HepG2 (cell line): ENCODE data around the gene TGIF1. TPM values are rescaled to one million over a fixed set of nuclear protein-coding genes. Genes with fewer than 3 reads are reported as not detected.

Experiments used
- ASH2L ChIP-seq: fragments of 300-600, 200-600 bp; sonication (generic); IDR thresholded peaks from 2 replicates; pipeline ENCODE4 v1.7.0; 2017; ENCODE audit warnings: low read depth, mild to moderate bottlenecking, moderate library complexity, mixed read lengths, low read length; ENCODE audit not compliant: insufficient read length
- ATF1 ChIP-seq: IDR thresholded peaks from 2 replicates; pipeline ENCODE4 v1.6.1; 2016; ENCODE audit warnings: mild to moderate bottlenecking, control low read depth
- BCL3 ChIP-seq: sonication (generic); formaldehyde crosslinking; IDR thresholded peaks from 2 replicates; pipeline ENCODE4 v1.5.1; 2020; ENCODE audit warnings: mild to moderate bottlenecking, missing genetic modification reagents, moderate library complexity
- CENPT ChIP-seq: sonication (generic); formaldehyde crosslinking; IDR thresholded peaks from 2 replicates; pipeline ENCODE4 v1.8.0; 2022; ENCODE audit warnings: low read depth, mild to moderate bottlenecking, moderate library complexity, missing genetic modification reagents
- FOXK1 ChIP-seq: sonication (generic); formaldehyde crosslinking; IDR thresholded peaks from 2 replicates; pipeline ENCODE4 v1.4.0; 2020; ENCODE audit warnings: low read depth, missing genetic modification reagents, borderline replicate concordance
- HIVEP1 ChIP-seq: sonication (generic); formaldehyde crosslinking; IDR thresholded peaks from 2 replicates; pipeline ENCODE4 v1.4.0; 2020; ENCODE audit warnings: mild to moderate bottlenecking, missing genetic modification reagents
- HNF4G ChIP-seq, 2 experiments: sonication (generic) in 1 of 2; formaldehyde crosslinking in 1 of 2; IDR thresholded peaks; 2 replicates each; pipeline versions ENCODE4 v1.4.0 to v1.6.1; 2011 to 2020; ENCODE audit warnings: borderline replicate concordance in 2 of 2, low read depth in 2 of 2, mild to moderate bottlenecking in 2 of 2, low read length in 1 of 2, missing genetic modification reagents in 1 of 2, moderate library complexity in 1 of 2
- KDM5B ChIP-seq: sonication (generic); formaldehyde crosslinking; IDR thresholded peaks from 2 replicates; pipeline ENCODE4 v1.4.0; 2020; ENCODE audit warnings: missing genetic modification reagents, mild to moderate bottlenecking, borderline replicate concordance
- MATR3 ChIP-seq: sonication (generic); formaldehyde crosslinking; IDR thresholded peaks from 2 replicates; pipeline ENCODE4 v1.4.0; 2020; ENCODE audit warnings: missing genetic modification reagents
- MTA1 ChIP-seq: sonication (generic); formaldehyde crosslinking; IDR thresholded peaks from 2 replicates; pipeline ENCODE4 v1.4.0; 2020; ENCODE audit warnings: missing genetic modification reagents, mild to moderate bottlenecking, borderline replicate concordance
- MXD1 ChIP-seq: sonication (generic); formaldehyde crosslinking; IDR thresholded peaks from 2 replicates; pipeline ENCODE4 v1.4.0; 2020; ENCODE audit warnings: mild to moderate bottlenecking, missing genetic modification reagents
- NCOA1 ChIP-seq: sonication (generic); formaldehyde crosslinking; IDR thresholded peaks from 2 replicates; pipeline ENCODE4 v1.9.0; 2021; ENCODE audit warnings: missing genetic modification reagents
- PAWR ChIP-seq: sonication (generic); formaldehyde crosslinking; IDR thresholded peaks from 2 replicates; pipeline ENCODE4 v1.4.0; 2020; ENCODE audit warnings: missing genetic modification reagents, mild to moderate bottlenecking, borderline replicate concordance
- POLR2A ChIP-seq, 2 experiments: IDR thresholded peaks; 2 replicates each; pipeline ENCODE4 v1.6.1; 2011; ENCODE audit warnings: low read depth in 2 of 2, low read length in 2 of 2, mild to moderate bottlenecking in 1 of 2, moderate library complexity in 1 of 2; ENCODE audit not compliant: insufficient read depth in 1 of 2
- RORA ChIP-seq: sonication (generic); formaldehyde crosslinking; IDR thresholded peaks from 2 replicates; pipeline ENCODE4 v1.5.0; 2020; ENCODE audit warnings: mild to moderate bottlenecking, missing genetic modification reagents, moderate library complexity
- SIN3A ChIP-seq: IDR thresholded peaks from 2 replicates; pipeline ENCODE4 v1.6.1; 2011; ENCODE audit warnings: low read depth, mild to moderate bottlenecking, control low read depth, low read length, borderline replicate concordance
- ZBTB10 ChIP-seq: sonication (generic); formaldehyde crosslinking; IDR thresholded peaks from 2 replicates; pipeline ENCODE4 v1.4.0; 2020; ENCODE audit warnings: missing genetic modification reagents, borderline replicate concordance
- ZMYM4 ChIP-seq: sonication (generic); formaldehyde crosslinking; IDR thresholded peaks from 2 replicates; pipeline ENCODE4 v1.8.1; 2023; ENCODE audit warnings: mild to moderate bottlenecking, missing genetic modification reagents
- ZNF333 ChIP-seq: sonication (generic); formaldehyde crosslinking; IDR thresholded peaks from 2 replicates; pipeline ENCODE4 v1.4.0; 2020; ENCODE audit warnings: mild to moderate bottlenecking, missing genetic modification reagents, borderline replicate concordance
- ZNF766 ChIP-seq: sonication (generic); formaldehyde crosslinking; IDR thresholded peaks from 2 replicates; pipeline ENCODE4 v1.5.0; 2020; ENCODE audit warnings: missing genetic modification reagents, borderline replicate concordance
- ZSCAN20 ChIP-seq: sonication (generic); formaldehyde crosslinking; IDR thresholded peaks from 2 replicates; pipeline ENCODE4 v1.4.0; 2020; ENCODE audit warnings: missing genetic modification reagents, mild to moderate bottlenecking, borderline replicate concordance
- ZZZ3 ChIP-seq: sonication (generic); formaldehyde crosslinking; IDR thresholded peaks from 2 replicates; pipeline ENCODE4 v1.4.0; 2020; ENCODE audit warnings: missing genetic modification reagents, mild to moderate bottlenecking, borderline replicate concordance
- polyA plus RNA-seq, 8 experiments: library from polyadenylated mRNA; depleted of rRNA in 3 of 8; stranded (reverse) in 7 of 8; unstranded in 1 of 8; fragments of >200 nt; fragmentation: Illumina TruSeq in 4 of 8; extraction: Trizol in 4 of 8; gene quantifications; 2 replicates each; pipeline versions ENCODE4 v1.2.1 to v1.2.3, GENCODE V29; 2011 to 2016; ENCODE audit warnings: low read depth in 4 of 8, missing spikeins in 1 of 8, mixed read lengths in 1 of 8; ENCODE audit not compliant: insufficient read depth in 1 of 8
- total RNA-seq, 5 experiments: library from RNA; depleted of rRNA; stranded (reverse); fragments of >200 nt; fragmentation: Illumina TruSeq; extraction: Trizol; gene quantifications; 2 replicates each; pipeline ENCODE4 v1.2.3, GENCODE V29; 2016; ENCODE audit warnings: low read depth in 1 of 5
- TF ChIP-seq, protein P1 (sequence below): sonication (generic); formaldehyde crosslinking; IDR thresholded peaks from 2 replicates; pipeline ENCODE4 v1.8.1; 2023; ENCODE audit warnings: mild to moderate bottlenecking, inconsistent platforms, moderate library complexity, missing genetic modification reagents, borderline replicate concordance

Gene TGIF1
- total and polyA plus RNA-seq, 2 of the 13 experiments (the other 11 are each of a cell fraction or from before 2014, with no cell fraction given), result 50.0 to 76.1 TPM

DNA sequence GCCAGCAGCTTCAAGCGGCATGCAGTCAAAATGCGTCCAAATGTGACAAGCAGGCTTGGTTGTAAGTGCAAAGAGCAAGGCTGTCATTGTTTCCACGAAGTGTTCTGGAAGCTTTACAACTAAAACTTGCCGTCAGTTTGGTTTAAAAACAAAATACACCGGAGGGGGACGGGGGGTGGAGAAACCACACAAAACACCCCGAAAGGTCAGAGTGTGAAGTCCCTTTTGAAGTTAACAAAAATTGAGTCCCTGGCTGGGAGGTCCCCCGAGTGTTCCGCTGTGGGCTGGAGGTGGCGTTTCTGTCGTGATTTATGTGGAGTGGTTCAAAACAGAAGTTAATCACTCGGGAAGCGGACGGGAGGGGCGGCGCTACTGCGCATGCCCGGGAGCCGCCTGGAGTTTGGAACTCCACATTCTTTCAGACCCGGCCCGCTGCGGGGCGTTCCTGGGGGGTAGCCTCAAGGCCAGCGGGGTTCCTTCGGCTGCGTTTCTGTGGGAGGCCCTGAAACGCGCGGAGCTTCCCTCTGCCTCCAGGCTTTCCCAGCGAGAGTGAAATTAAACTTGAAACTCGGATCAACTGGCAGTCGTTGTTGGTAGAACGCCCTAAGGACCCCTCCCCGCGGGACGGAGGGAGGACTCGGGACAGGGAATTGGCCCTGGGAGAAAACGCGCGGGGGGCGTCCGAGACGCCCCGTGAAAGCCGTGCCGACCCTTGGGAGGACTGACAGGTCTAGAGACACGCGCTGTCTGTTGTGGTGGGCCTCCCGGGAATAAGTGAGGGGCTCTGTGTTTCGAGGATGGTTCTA is 1.4 kb downstream of the TGIF1 start (continued):
- TF ChIP-seq BCL3 (CRISPR knock-in tag) (0 out of 2 replicates have a peak, but pooled peaks have one; percentile 9), HIVEP1 (CRISPR knock-in tag) (peak; percentile 94), CENPT (no peak), ZNF333 (no peak; the same call in 1 of the 2 replicates), ZBTB10 (CRISPR knock-in tag) (peak; percentile 64), ZMYM4 (CRISPR knock-in tag) (0 out of 2 replicates have a peak, but pooled peaks have one; percentile 31), PAWR (CRISPR knock-in tag) (no peak), MATR3 (CRISPR knock-in tag) (no peak), ASH2L (peak; percentile 46), MXD1 (no peak), FOXK1 (0 out of 2 replicates have a peak, but pooled peaks have one; percentile 37), ATF1 (CRISPR knock-in tag) (no peak), ZZZ3 (CRISPR knock-in tag) (0 out of 2 replicates have a peak, but pooled peaks have one; percentile 38), NCOA1 (CRISPR knock-in tag) (no peak), MTA1 (CRISPR knock-in tag) (peak; percentile 20; the same call in 1 of the 2 replicates), ZSCAN20 (CRISPR knock-in tag) (no peak), ZNF766 (CRISPR knock-in tag) (no peak), SIN3A (peak; percentile 54; the same call in 1 of the 2 replicates), POLR2A (IDR thresholded peaks at IDR 0.05; ENCODE audit: insufficient read depth in 1 of 2, low read depth in 2 of 2, low read length in 2 of 2) (peak; percentile 57 to 71; a peak in 3 of 4 replicates), RORA (CRISPR knock-in tag) (no peak), HNF4G (IDR thresholded peaks at IDR 0.05; ENCODE audit: borderline replicate concordance, low read depth, low read length) (peak; percentile 54; the same call in 1 of the 2 replicates), HNF4G (CRISPR knock-in tag; IDR thresholded peaks at IDR 0.05; ENCODE audit: borderline replicate concordance, low read depth) (no peak), KDM5B (CRISPR knock-in tag) (peak; percentile 24)
- TF ChIP-seq, protein P1, sequence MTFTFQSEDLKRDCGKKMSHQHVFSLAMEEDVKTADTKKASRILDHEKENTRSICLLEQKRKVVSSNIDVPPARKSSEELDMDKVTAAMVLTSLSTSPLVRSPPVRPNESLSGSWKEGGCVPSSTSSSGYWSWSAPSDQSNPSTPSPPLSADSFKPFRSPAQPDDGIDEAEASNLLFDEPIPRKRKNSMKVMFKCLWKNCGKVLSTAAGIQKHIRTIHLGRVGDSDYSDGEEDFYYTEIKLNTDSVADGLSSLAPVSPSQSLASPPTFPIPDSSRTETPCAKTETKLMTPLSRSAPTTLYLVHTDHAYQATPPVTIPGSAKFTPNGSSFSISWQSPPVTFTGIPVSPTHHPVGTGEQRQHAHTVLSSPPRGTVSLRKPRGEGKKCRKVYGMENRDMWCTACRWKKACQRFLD, result 0 out of 2 replicates have a peak, but pooled peaks have one; percentile 13
